Activated CD4-positive, alpha-beta T cell treated with anti-CD3 and anti-CD28 coated beads, Interleukin-2, amount 50 U/mL, for 16 hours (primary cell): ENCODE data around the gene LGALS8.
"Not testable (repeated sequence)": the region's sequence is repeated elsewhere in the genome, so short reads cannot be mapped to it uniquely, and the experiment has no call there.

Experiments
- DNase-seq: peaks from one replicate; pipeline ENCODE4 v3.0.0-alpha.2; 2020

Gene LGALS8

DNA sequence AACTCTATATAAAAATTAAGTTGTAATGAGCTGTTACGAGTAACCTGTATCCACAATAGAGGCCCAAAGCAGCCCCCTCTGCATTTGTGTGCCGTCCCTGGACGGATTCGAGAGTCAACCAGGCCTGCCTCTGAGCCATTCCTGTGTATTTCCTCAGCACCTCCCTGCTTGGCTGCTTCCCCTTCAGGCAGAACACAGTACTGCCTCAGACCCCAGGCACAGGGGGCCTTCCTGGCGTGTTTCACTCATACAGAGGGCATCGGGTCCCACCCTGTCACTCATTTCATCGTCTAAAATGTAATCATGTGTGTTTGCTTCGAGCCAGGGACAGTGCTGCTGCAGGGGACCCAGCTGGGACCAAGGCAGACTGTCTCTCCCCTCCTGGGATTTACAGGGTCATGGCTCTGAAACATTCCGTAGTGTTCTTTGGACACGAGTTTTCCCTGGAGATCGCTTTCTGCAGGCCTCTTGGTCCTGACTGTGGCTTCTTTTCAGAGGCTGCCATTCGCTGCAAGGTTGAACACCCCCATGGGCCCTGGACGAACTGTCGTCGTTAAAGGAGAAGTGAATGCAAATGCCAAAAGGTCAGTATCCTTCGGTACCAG is 19.4 kb downstream of the LGALS8 start:
- no peak for DNase-seq

DNA sequence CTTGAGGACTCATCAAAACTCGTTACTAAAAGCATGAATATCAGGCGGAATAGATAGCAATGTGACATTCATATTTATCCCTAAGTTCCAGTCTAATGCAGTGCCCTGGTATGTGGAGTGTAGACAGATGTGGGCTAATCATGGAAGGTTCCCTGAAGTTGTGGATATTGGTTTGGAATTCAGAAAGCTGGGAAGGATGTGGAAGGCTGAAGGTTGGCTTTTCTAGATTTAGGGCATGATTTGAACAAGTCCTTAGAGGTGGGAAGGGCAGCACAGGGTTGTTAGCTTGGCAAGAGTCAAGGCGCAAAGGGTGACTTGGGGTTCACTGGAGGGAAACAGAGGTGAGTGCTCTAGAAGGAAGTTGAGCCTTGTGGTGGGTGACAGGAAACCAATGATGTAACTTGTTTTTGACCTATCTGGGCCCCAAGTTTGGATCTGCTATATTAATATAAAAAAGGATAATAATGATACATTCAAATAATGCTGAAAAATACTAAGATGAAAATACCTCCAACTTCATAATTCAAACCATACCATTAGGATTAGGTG is 21.9 kb downstream of the LGALS8 start:
- DNase-seq = no peak

DNA sequence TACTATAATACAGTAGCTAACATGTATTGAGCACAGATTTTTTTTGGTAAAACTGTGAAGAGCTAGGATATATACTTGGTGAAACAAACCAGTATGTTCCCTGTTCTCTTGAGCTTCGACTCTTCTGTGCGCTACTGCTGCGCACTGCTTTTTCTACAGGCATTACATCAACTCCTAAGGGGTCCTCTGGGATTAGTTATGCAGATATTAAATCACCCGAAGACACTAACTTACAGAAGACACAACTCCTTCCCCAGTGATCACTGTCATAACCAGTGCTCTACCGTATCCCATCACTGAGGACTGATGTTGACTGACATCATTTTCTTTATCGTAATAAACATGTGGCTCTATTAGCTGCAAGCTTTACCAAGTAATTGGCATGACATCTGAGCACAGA is 24.7 kb downstream of the LGALS8 start:
- no peak for DNase-seq

DNA sequence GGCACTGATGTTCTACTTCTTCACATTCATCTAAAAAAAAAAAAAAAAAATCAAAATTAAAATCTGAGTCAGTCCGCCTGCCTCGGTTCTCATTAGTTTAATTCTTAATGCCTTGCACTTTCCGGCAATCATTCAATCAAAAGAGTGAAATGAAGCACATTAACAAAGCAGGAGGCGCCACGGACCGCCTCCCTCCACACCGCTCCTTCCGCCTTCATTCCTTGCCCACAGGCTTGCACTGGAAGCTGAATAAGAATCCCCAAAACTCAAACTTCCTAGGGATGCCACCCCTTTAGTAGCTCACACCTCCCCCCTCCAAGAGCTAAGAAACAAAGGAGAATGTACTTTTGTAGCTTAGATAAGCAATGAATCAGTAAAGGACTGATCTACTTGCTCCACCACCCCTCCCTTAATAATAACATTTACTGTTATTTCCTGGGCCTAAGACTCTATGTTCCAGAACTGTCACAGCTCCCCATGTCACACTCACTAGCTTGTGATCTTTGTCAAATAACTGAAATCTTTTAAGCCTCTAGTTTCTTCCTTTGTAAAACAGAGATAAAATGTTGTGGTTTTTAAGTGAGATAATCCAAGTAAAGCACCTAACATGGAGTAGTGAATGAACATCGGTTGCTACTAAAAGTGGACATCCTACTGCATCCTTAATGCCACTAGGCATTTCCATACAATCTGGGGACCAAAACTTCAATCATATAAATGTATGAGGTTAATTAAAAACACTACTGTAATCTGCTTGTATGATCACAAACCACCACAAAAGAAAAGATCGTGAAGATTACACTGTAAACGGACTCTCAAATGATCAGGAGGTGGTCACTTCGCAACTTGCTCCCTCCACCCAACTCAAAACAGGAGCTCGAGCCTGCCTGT is 27.4 kb downstream of the LGALS8 start:
- DNase-seq = no peak

- no peak for DNase-seq
Observed at GRCh38 chr1:236552096-236552495, 28.3 kb downstream of the LGALS8 start.

GRCh38 chr1:236552901-236553300 is 29.1 kb downstream of the LGALS8 start:
- DNase-seq = no peak

- DNase-seq = no peak
Observed at GRCh38 chr1:236553370-236553769, 29.6 kb downstream of the LGALS8 start.

DNA sequence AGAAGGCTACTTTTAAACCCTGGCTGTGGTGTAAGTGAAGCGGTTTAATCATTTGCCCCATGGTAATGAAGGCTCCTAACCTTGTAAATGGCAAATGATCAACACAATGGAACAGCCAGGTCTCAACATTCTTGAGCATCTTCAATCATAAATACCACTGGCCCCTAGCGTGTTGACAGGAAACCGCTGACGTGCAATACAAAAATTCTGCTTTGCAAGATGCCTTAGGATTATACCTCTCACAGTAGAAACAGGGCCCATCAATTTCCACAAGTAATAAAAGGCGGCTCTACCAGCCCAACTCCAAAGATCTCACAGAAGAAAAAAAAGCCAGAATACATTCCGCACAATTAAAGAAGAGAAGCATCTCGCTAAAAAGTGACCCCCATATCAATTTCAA is 32.8 kb downstream of the LGALS8 start:
- DNase-seq = no peak

GRCh38 chr1:236558081-236558480 is 34.3 kb downstream of the LGALS8 start:
- DNase-seq = no peak

GRCh38 chr1:236558846-236559245 is 35.1 kb downstream of the LGALS8 start:
- no peak for DNase-seq

DNA sequence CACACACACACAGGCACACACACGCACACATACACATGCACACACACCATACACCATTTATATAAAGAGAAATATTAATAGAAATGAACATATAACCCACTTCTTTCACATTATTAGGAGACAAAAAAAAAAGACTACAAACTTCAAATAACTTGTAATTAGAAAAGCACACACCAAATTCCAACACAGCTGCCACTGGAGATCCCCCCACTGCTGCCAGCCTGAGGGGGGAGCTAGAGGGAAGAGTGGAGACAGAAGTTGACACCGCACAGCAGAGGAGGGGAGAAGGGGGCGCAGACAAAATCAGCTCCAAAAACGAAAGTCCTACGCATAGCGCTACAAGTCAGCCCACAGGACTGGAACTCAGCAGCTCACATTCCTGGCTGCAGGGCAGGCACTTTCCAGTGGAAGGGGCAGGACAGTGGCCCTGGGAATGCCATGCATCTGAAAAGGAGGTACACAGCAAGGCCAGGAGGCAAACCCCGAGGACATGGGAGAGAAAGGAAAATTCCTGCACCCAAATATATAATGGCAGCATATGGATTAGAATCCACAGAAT is 36.5 kb downstream of the LGALS8 start:
- no peak for DNase-seq

DNA sequence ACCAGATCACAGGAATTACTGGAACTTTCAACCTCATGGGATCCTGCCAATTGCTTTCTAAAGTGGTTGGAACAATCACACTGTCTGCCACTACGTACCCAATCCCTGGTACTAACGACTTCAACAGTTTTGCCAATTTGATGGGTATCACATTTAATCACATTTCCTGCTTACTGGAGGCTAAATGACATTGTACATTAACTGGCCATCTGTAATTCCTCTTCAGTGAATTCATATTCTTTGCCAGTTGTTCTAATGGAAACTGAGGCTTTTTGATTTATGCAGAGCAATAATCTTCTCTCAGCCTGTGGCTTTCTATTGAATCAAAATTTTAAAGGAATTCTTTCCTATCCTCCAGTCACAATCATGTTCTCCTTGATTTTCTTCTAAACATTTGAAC is 38.2 kb downstream of the LGALS8 start:
- no peak for DNase-seq

DNA sequence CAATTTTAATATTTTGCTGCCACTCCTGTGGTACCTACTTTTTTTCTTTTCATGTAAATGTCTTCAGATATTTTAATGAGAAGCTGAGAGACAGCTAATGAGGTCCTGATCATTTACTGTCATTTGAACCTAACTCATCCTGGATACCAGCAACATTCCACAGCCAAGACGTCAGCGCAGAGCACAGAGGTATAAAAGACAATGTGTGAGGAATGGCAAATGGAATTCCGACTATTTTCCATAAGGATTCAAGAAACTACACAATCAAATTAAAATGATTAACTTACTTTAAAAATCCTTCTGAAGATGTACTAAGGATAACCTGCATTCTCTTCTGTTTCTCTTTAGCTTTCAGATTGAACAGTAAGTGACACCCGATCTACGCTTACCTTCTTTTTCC is 41.7 kb downstream of the LGALS8 start:
- DNase-seq = no peak

- no peak for DNase-seq
Observed at GRCh38 chr1:236568285-236568894, 44.6 kb downstream of the LGALS8 start.

GRCh38 chr1:236575523-236575922 is 51.7 kb downstream of the LGALS8 start:
- DNase-seq = no peak

DNA sequence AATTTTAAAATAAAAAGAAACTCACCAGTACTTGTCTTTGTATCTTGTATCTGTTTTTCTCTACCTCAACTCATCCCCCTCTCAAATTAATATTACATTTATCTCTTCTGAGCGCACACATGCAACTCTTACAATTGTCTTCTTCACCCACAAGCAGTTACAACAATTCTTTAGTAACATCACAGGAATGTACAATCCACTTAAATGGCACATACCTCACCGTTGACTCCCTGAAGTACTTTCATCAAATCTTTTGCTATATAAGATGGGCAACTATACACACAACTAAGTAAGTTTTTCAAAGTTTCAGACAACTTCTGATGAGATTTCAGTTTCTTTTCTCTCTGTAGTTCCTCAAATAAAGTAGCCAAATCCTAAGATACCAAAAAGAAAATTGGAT is 52.2 kb downstream of the LGALS8 start:
- no peak for DNase-seq

DNA sequence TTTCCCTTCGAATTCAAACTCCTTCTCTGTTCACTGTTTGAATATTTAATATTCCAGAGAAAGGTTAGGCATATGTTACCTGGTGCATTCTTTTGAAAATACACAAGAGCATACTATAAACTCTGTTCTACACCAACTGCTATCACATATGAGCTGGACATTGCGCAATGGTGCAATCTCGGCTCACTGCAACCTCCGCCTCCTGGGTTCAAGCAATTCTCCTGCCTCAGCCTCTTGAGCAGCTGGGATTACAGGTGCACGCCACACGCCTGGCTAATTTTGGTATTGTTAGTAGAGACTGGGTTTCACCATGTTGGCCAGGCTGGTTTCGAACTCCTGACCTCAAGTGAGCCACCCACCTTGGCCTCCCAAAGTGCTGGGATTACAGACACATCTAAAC is 53.3 kb downstream of the LGALS8 start:
- DNase-seq = not testable (repeated sequence)

GRCh38 chr1:236578661-236579060 is 54.9 kb downstream of the LGALS8 start:
- DNase-seq = no peak

DNA sequence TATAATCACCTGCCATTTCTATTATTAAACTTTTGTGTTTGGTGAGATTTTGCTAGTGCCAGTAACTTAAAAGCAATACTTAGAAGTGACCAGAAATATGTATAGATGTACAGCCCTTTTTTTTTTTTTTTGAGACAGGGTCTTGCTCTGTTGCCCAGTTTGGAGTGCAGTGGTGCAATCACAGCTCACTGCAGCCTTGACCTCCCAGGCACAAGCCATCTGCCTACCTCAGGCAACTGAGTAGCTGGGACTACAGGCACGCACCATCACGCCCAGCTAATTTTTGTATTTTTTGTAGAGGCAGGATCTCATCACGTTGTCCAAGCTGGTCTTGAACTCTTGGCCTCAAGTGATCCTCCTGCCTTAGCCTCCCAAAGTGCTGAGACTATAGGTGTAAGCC is 56.6 kb downstream of the LGALS8 start:
- DNase-seq = not testable (repeated sequence)

- no peak for DNase-seq
Observed at GRCh38 chr1:236581528-236581927, 57.7 kb downstream of the LGALS8 start.

DNA sequence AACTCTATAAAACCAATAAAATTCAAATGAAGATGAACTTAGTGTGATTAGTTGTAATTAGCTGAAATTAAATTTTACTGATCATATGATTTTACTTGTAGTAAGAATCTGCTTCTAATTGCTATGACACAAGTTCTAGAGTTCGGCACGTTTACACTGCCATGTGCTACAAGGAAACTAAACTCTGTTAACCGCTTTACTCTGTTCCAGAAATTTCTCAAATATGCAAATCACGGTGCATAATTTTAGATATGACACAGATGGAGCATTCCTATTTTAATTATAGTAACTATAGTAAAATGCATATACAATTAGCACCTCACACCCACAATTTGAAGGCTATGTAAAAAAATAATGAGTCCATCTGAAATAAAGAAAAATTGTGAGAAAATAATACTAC is 65.7 kb downstream of the LGALS8 start:
- DNase-seq = no peak

DNA sequence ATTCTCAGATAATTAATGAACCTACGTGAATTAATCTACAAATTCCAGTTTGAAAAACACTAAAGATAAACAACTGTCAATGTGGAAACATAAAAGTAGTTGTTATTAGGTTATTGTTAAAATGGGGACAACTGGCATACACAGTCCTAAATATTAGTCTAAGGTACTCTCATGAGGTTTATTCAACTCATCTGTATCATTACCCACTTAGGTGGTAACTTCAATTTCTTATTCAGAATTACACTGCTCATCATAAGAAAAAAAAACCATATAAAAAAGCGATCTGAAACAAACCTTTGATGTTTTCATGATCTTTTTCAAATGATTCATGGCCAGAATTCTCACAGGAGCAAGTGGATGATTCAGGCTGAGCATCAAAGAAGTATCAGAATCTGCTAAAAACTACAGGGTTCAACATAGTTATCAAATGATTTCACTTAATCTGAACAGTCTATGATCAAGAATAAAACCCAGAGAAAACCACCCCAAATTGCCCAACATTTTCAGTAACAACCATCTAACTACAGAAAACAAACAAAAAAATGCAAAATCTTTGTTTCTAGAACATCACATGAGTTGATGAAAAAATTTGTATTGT is 66.9 kb downstream of the LGALS8 start:
- no peak for DNase-seq

DNA sequence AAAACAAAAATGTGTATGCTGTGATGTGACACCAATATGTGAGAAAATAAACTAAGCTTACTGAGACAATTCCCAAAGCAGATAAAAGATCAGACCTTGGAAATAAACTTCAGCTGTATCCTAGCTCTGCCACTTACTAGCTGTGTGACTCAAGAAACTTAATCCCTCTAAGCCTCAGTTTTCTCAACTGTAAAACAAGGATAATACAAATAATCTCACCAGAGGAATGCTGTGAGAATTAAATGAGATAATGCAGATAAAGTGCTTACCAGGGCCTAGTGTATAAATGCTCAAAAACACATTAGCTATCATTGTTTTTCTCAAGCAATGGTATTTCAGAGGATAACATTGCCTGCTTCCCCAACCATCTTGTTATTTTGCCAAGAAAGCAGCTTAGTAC is 78.4 kb downstream of the LGALS8 start:
- no peak for DNase-seq
